Endothelial cell of umbilical vein (primary cell): Measurements from ENCODE around the gene DBP. TPM values are rescaled to one million over a fixed set of nuclear protein-coding genes. Genes with fewer than 3 reads are reported as not detected.

Source experiments
- BruUV-seq: library from RNA; stranded (reverse); fragments of 400-500 nt; replicated peaks from 2 replicates; lab custom pipeline; 2021; lab: Mats Ljungman, UMichigan
- CTCF ChIA-PET: fragments of 300-600, 350-600 bp; sonication (Branson Sonifier 250); formaldehyde crosslinking; loops from one replicate; lab custom pipeline; 2021; ENCODE audit warnings: antibody characterized with exemption, inconsistent platforms; lab: Charles Lee
- POLR2A ChIA-PET: fragments of 300-600, 350-600 bp; sonication (Branson Sonifier 250); formaldehyde crosslinking; loops from one replicate; lab custom pipeline; 2021; ENCODE audit warnings: antibody characterized with exemption, inconsistent platforms; lab: Charles Lee
- DNase-seq: peaks from one replicate; pipeline ENCODE4 v3.0.0-alpha.2; 2011; ENCODE audit warnings: low read depth, low spot score
- FAIRE-seq: peaks from 2 replicates; lab custom pipeline; 2011; peaks lifted over from hg19 to GRCh38; lab: Jason Lieb, UNC
- H2AFZ ChIP-seq: 2 replicates; pipeline ENCODE4 v1.6.0; 2012; ENCODE audit warnings: low read depth, low read length, control low read depth, inconsistent platforms
- H3K27ac ChIP-seq: 2 replicates; pipeline ENCODE4 v1.5.1; 2011; ENCODE audit warnings: low read depth, mild to moderate bottlenecking, control low read depth, low read length, moderate library complexity; ENCODE audit not compliant: insufficient read depth
- H3K27me3 ChIP-seq, 2 experiments: 2 replicates each; pipeline versions ENCODE4 v1.6.0 to v1.6.1; 2011; ENCODE audit warnings: low read length in 2 of 2, mixed read lengths in 1 of 2; ENCODE audit not compliant: control insufficient read depth in 2 of 2, insufficient read depth in 2 of 2
- H3K36me3 ChIP-seq, 2 experiments: 2 replicates in 1 of 2; 3 replicates in 1 of 2; pipeline ENCODE4 v1.5.1; 2011; ENCODE audit warnings: low read length in 2 of 2, mild to moderate bottlenecking in 1 of 2, moderate library complexity in 1 of 2; ENCODE audit not compliant: control insufficient read depth in 2 of 2, insufficient read depth in 2 of 2; ENCODE audit errors: extremely low read depth in 1 of 2
- H3K4me1 ChIP-seq: 3 replicates; pipeline ENCODE4 v1.5.1; 2011; ENCODE audit warnings: mild to moderate bottlenecking, low read length; ENCODE audit not compliant: control insufficient read depth, insufficient read depth; ENCODE audit errors: extremely low read depth
- H3K4me2 ChIP-seq: 2 replicates; pipeline ENCODE4 v1.6.1; 2011; ENCODE audit warnings: low read length, control low read depth, mixed read lengths; ENCODE audit not compliant: insufficient read depth
- H3K4me3 ChIP-seq, 3 experiments: fragments of 200-600 bp in 1 of 3; sonication (generic), shearing (Covaris generic) in 1 of 3; replicated peaks in 1 of 3; 2 replicates each; pipeline ENCODE4 v1.5.1; 2011 to 2016; ENCODE audit warnings: control low read depth in 3 of 3, low read length in 3 of 3, mild to moderate bottlenecking in 2 of 3, inconsistent platforms in 1 of 3, low read depth in 1 of 3, moderate library complexity in 1 of 3; ENCODE audit not compliant: insufficient read depth in 1 of 3
- H3K79me2 ChIP-seq: 2 replicates; pipeline ENCODE4 v1.6.0; 2012; ENCODE audit warnings: low read length, inconsistent platforms; ENCODE audit not compliant: control insufficient read depth, insufficient read depth
- H3K9ac ChIP-seq: replicated peaks from 2 replicates; pipeline ENCODE3; 2011; ENCODE audit warnings: low read length, control low read depth; ENCODE audit not compliant: insufficient read depth; ENCODE audit errors: extremely low read depth
- H3K9me1 ChIP-seq: replicated peaks from 3 replicates; pipeline ENCODE4 v1.6.0; 2011; ENCODE audit warnings: mild to moderate bottlenecking, low read length; ENCODE audit not compliant: control insufficient read depth, insufficient read depth; ENCODE audit errors: extremely low read depth
- H3K9me3 ChIP-seq: replicated peaks from 2 replicates; pipeline ENCODE4 v1.5.1; 2012; ENCODE audit warnings: low read length, inconsistent platforms; ENCODE audit not compliant: control insufficient read depth, insufficient read depth
- H4K20me1 ChIP-seq: replicated peaks from 2 replicates; pipeline ENCODE3; 2011; ENCODE audit warnings: mild to moderate bottlenecking, low read length; ENCODE audit not compliant: control insufficient read depth, insufficient read depth; ENCODE audit errors: extremely low read depth
- EZH2 ChIP-seq: IDR thresholded peaks from 2 replicates; pipeline ENCODE4 v1.6.1; 2012; ENCODE audit warnings: borderline replicate concordance, low read depth, mild to moderate bottlenecking, moderate library complexity, low read length, inconsistent platforms; ENCODE audit not compliant: severe bottlenecking
- FOS ChIP-seq: IDR thresholded peaks from 2 replicates; pipeline ENCODE4 v1.6.1; 2011; ENCODE audit warnings: mild to moderate bottlenecking, low read length, moderate library complexity, borderline replicate concordance; ENCODE audit not compliant: insufficient read depth
- GATA2 ChIP-seq: IDR thresholded peaks from 2 replicates; pipeline ENCODE4 v1.7.0; 2011; ENCODE audit warnings: low read depth, mild to moderate bottlenecking, moderate library complexity, mixed read lengths, low read length; ENCODE audit not compliant: insufficient read length, insufficient read depth
- JUN ChIP-seq: IDR thresholded peaks from 2 replicates; pipeline ENCODE4 v1.6.1; 2011; ENCODE audit warnings: borderline replicate concordance, low read depth; ENCODE audit not compliant: insufficient read length, insufficient read depth
- MAX ChIP-seq: IDR thresholded peaks from 2 replicates; pipeline ENCODE4 v1.6.1; 2011; ENCODE audit not compliant: insufficient read depth, insufficient read length
- MYC ChIP-seq: IDR thresholded peaks from one replicate; pipeline ENCODE4 v1.6.1; 2011; ENCODE audit warnings: mild to moderate bottlenecking, low read depth, low read length
- POLR2A ChIP-seq: IDR thresholded peaks from 2 replicates; pipeline ENCODE4 v1.6.1; 2012; ENCODE audit warnings: low read depth, mild to moderate bottlenecking, control low read depth, low read length
- POLR2AphosphoS5 ChIP-seq: IDR thresholded peaks from 2 replicates; pipeline ENCODE4 v1.6.1; 2012; ENCODE audit warnings: low read depth, mild to moderate bottlenecking, control low read depth, low read length, moderate library complexity; ENCODE audit not compliant: insufficient read depth
- dilution Hi-C: fragments of 300-500 bp; cut with MboI; formaldehyde crosslinking; loops from one replicate; pipeline ENCODE4 v1.15.0; 2019; ENCODE audit warnings: low sequenced_read_pairs; ENCODE audit not compliant: extremely low pct_ligation_motif_present
- intact Hi-C: fragments of 100-400 bp; cut with micrococcal nuclease; formaldehyde crosslinking; loops from one replicate; pipeline ENCODE4 v1.10.0; 2022
- polyA plus RNA-seq, 4 experiments: library from polyadenylated mRNA; depleted of rRNA in 3 of 4; stranded (reverse) in 3 of 4; unstranded in 1 of 4; fragments of >200 nt; gene quantifications; 2 replicates each; pipeline versions ENCODE4 v1.2.1 to v1.2.3, GENCODE V29; 2011 to 2012; ENCODE audit warnings: missing spikeins in 1 of 4
- total RNA-seq: library from RNA; stranded (reverse); gene quantifications from 2 replicates; pipeline ENCODE4 v1.2.3, GENCODE V29; 2021
- TF ChIP-seq, protein P1 (sequence below), 2 donors: IDR thresholded peaks; 1 replicate in 1 of 2; 2 replicates in 1 of 2; pipeline ENCODE4 v1.5.1; 2011; ENCODE audit warnings: low read length in 2 of 2, mild to moderate bottlenecking in 2 of 2, moderate library complexity in 2 of 2, control low read depth in 1 of 2, inconsistent platforms in 1 of 2, low read depth in 1 of 2; ENCODE audit not compliant: insufficient read depth in 1 of 2; ENCODE audit errors: extremely low read depth in 1 of 2

DBP gene
- total and polyA plus RNA-seq, 2 donors (not counting 3 experiments of a cell fraction or from before 2014, with no cell fraction given): 1.5 to 1.8 TPM

GRCh38 chr19:48637449-48637947 lies 319 bp upstream of the DBP start:
- dilution Hi-C loops: no loop called here
- Histone ChIP-seq H3K9me1 (no peaks in the 10 kb centered on the region), H3K27ac (no peak overlapping the region), H3K9ac (peak overlapping the region; percentile 45), H3K27me3 (peaks cover 3 to 13% of the 10 kb centered on the region in 2 experiments), H3K9me3 (no peaks in the 10 kb centered on the region), H3K79me2 (no peaks in the 10 kb centered on the region), H3K4me2 (peak overlapping the region; percentile 49), H3K4me3 (peak overlapping the region in 2 of 3 experiments; percentile 30 to 34), H3K4me1 (peaks cover 26% of the 10 kb centered on the region), H2AFZ (peak overlapping the region; percentile 76), H3K36me3 (no peaks in the 10 kb centered on the region), H4K20me1 (no peaks in the 10 kb centered on the region)
- FAIRE-seq (peak; percentile 93), DNase-seq (peak; percentile 98)
- no TSS peak for BruUV-seq
- TF ChIP-seq, protein P1, sequence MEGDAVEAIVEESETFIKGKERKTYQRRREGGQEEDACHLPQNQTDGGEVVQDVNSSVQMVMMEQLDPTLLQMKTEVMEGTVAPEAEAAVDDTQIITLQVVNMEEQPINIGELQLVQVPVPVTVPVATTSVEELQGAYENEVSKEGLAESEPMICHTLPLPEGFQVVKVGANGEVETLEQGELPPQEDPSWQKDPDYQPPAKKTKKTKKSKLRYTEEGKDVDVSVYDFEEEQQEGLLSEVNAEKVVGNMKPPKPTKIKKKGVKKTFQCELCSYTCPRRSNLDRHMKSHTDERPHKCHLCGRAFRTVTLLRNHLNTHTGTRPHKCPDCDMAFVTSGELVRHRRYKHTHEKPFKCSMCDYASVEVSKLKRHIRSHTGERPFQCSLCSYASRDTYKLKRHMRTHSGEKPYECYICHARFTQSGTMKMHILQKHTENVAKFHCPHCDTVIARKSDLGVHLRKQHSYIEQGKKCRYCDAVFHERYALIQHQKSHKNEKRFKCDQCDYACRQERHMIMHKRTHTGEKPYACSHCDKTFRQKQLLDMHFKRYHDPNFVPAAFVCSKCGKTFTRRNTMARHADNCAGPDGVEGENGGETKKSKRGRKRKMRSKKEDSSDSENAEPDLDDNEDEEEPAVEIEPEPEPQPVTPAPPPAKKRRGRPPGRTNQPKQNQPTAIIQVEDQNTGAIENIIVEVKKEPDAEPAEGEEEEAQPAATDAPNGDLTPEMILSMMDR (IDR thresholded peaks at IDR 0.05; ENCODE audit: extremely low read depth in 1 of 2, insufficient read depth in 1 of 2, low read depth in 1 of 2, low read length in 2 of 2): no peak
- TF ChIP-seq FOS (no peak), MYC (peak; percentile 73), JUN (no peak), GATA2 (no peak), EZH2 (peak; percentile 3), POLR2A (no peak), MAX (peak; percentile 76), POLR2AphosphoS5 (peak; percentile 11)
- POLR2A ChIA-PET: no interaction called here
- intact Hi-C loops: loop anchor here (1.0 to 10.0 kb wide), 3 partner anchors 18 to 357 kb away; partner anchors contain the start of genes GYS1, RPL18, RUVBL2 and SPHK2
- CTCF ChIA-PET: no interaction called here
